NCI-H345 treated with DMSO at 0.1 percent for 48 hours (cell line): Measurements from ENCODE around the gene INF2.

ENCODE experiments used
- DNase-seq: peaks from one replicate; lab custom pipeline; 2025; ENCODE audit not compliant: unreplicated experiment; lab: John Stamatoyannopoulos, UW

Gene INF2

GRCh38 chr14:104732931-104733681 is 43.7 kb downstream of the INF2 start:
- no peak for DNase-seq

GRCh38 chr14:104734051-104734587 is 44.7 kb downstream of the INF2 start:
- DNase-seq: no peak

GRCh38 chr14:104734601-104734990 is 45.2 kb downstream of the INF2 start:
- DNase-seq: no peak

GRCh38 chr14:104734991-104735779 is 45.8 kb downstream of the INF2 start:
- no peak for DNase-seq

- no peak for DNase-seq
Measured at GRCh38 chr14:104735830-104736642, 46.6 kb downstream of the INF2 start.

- DNase-seq: no peak
Measured at GRCh38 chr14:104738375-104739019, 49.1 kb downstream of the INF2 start.

GRCh38 chr14:104739026-104739425 is 49.6 kb downstream of the INF2 start:
- DNase-seq: no peak

GRCh38 chr14:104739546-104740516 is 50.4 kb downstream of the INF2 start:
- DNase-seq: no peak

- DNase-seq: no peak
Measured at GRCh38 chr14:104741108-104741802, 51.8 kb downstream of the INF2 start.

GRCh38 chr14:104741803-104742251 is 52.4 kb downstream of the INF2 start:
- no peak for DNase-seq

- DNase-seq: no peak
Measured at GRCh38 chr14:104742586-104743455, 53.4 kb downstream of the INF2 start.

GRCh38 chr14:104743461-104744380 is 54.3 kb downstream of the INF2 start:
- no peak for DNase-seq

- no peak for DNase-seq
Measured at GRCh38 chr14:104744484-104744883, 55.1 kb downstream of the INF2 start.

GRCh38 chr14:104745431-104745830 is 56.0 kb downstream of the INF2 start:
- no peak for DNase-seq

GRCh38 chr14:104746071-104746545 is 56.7 kb downstream of the INF2 start:
- no peak for DNase-seq

- no peak for DNase-seq
Measured at GRCh38 chr14:104746934-104747481, 57.6 kb downstream of the INF2 start.
